GM21528 (cell line): Measurements from ENCODE around the gene PTEN.
"Not testable (repeated sequence)": the region's sequence is repeated elsewhere in the genome, so short reads cannot be mapped to it uniquely, and the experiment has no call there.

Experiments
- ATAC-seq: cut with Tn5 transposase; IDR thresholded peaks from one replicate; pipeline ENCODE4 v1.9.1; 2021; ENCODE audit warnings: mild to moderate bottlenecking, moderate library complexity; ENCODE audit not compliant: unreplicated experiment, low FRiP score

PTEN gene

GRCh38 chr10:87868277-87868676 lies 4.9 kb downstream of the PTEN start:
- no peak for ATAC-seq

- not testable (repeated sequence) for ATAC-seq
These were observed 5.7 kb downstream of the PTEN start for GRCh38 chr10:87869139-87869538.

GRCh38 chr10:87869773-87870551 lies 6.5 kb downstream of the PTEN start:
- no peak for ATAC-seq

- ATAC-seq: no peak
These were observed 9.4 kb downstream of the PTEN start for GRCh38 chr10:87872828-87873227.

GRCh38 chr10:87873656-87874055 lies 10.2 kb downstream of the PTEN start:
- ATAC-seq: no peak

GRCh38 chr10:87875929-87876571 lies 12.6 kb downstream of the PTEN start:
- no peak for ATAC-seq

- no peak for ATAC-seq
These were observed 15.4 kb downstream of the PTEN start for GRCh38 chr10:87878664-87879459.

GRCh38 chr10:87880336-87880735 lies 16.9 kb downstream of the PTEN start:
- no peak for ATAC-seq

- not testable (repeated sequence) for ATAC-seq
These were observed 18.1 kb downstream of the PTEN start for GRCh38 chr10:87881373-87882059.

- no peak for ATAC-seq
These were observed 19.3 kb downstream of the PTEN start for GRCh38 chr10:87882555-87883294.

- no peak for ATAC-seq
These were observed 23.2 kb downstream of the PTEN start for GRCh38 chr10:87886635-87887034.

GRCh38 chr10:87887146-87887545 lies 23.7 kb downstream of the PTEN start:
- ATAC-seq: no peak

- no peak for ATAC-seq
These were observed 24.3 kb downstream of the PTEN start for GRCh38 chr10:87887548-87888289.

GRCh38 chr10:87895430-87895829 lies 32.0 kb downstream of the PTEN start:
- ATAC-seq: no peak

- ATAC-seq: no peak
These were observed 32.8 kb downstream of the PTEN start for GRCh38 chr10:87896216-87896615.

GRCh38 chr10:87897957-87898356 lies 34.5 kb downstream of the PTEN start:
- not testable (repeated sequence) for ATAC-seq

GRCh38 chr10:87903396-87903795 lies 40.0 kb downstream of the PTEN start:
- ATAC-seq: not testable (repeated sequence)

- ATAC-seq: no peak
These were observed 49.9 kb downstream of the PTEN start for GRCh38 chr10:87913156-87913921.

GRCh38 chr10:87915406-87915805 lies 52.0 kb downstream of the PTEN start:
- no peak for ATAC-seq
